Panc1 (cell line): Measurements from ENCODE around the gene TUBA1A. TPM values are rescaled to one million over a fixed set of nuclear protein-coding genes. Genes with fewer than 3 reads are reported as not detected.

Experiments used
- ATAC-seq: fragments of 200-7000 bp; cut with Tn5 transposase; 2 replicates; pipeline ENCODE4 v1.9.1; 2020; ENCODE audit warnings: mild to moderate bottlenecking, moderate library complexity
- BruUV-seq: library from RNA; stranded (reverse); fragments of 400-500 nt; replicated peaks from 2 replicates; lab custom pipeline; 2021; lab: Mats Ljungman, UMichigan
- CTCF ChIA-PET: fragments of 300-600 bp; sonication (Branson Sonifier 250); formaldehyde crosslinking; loops from one replicate; lab custom pipeline; 2022; ENCODE audit warnings: antibody characterized with exemption; lab: Charles Lee
- POLR2A ChIA-PET: fragments of 300-600 bp; sonication (Branson Sonifier 250); formaldehyde crosslinking; loops from one replicate; lab custom pipeline; 2022; ENCODE audit warnings: antibody characterized with exemption; lab: Charles Lee
- DNase-seq: peaks from one replicate; pipeline ENCODE4 v3.0.0-alpha.2; 2010; ENCODE audit warnings: low read depth, low spot score
- H3K27ac ChIP-seq: 2 replicates; pipeline ENCODE4 v1.5.1; 2011; ENCODE audit warnings: mild to moderate bottlenecking, low read length, inconsistent platforms
- H3K27me3 ChIP-seq: fragments of 200-500 bp; sonication (Bioruptor generic); 2 replicates; pipeline ENCODE4 v1.6.0; 2014; ENCODE audit warnings: low read length, inconsistent platforms; ENCODE audit not compliant: control insufficient read depth, insufficient read depth
- H3K36me3 ChIP-seq: fragments of 200-500 bp; sonication (Bioruptor generic); 2 replicates; pipeline ENCODE4 v1.5.1; 2014; ENCODE audit warnings: inconsistent platforms, mild to moderate bottlenecking, low read length, moderate library complexity; ENCODE audit not compliant: control insufficient read depth, insufficient read depth
- H3K4me1 ChIP-seq: 2 replicates; pipeline ENCODE4 v1.5.1; 2011; ENCODE audit warnings: inconsistent platforms, mild to moderate bottlenecking, low read length, moderate library complexity; ENCODE audit not compliant: control insufficient read depth, insufficient read depth
- H3K4me3 ChIP-seq, 2 experiments: 2 replicates each; pipeline ENCODE4 v1.5.1; 2011 to 2012; ENCODE audit warnings: low read depth in 2 of 2, low read length in 2 of 2, mild to moderate bottlenecking in 2 of 2, inconsistent platforms in 1 of 2, moderate library complexity in 1 of 2
- H3K9me3 ChIP-seq: fragments of 200-500 bp; sonication (Bioruptor generic); 2 replicates; pipeline ENCODE4 v1.5.1; 2014; ENCODE audit warnings: low read depth, mild to moderate bottlenecking, inconsistent platforms, low read length, moderate library complexity; ENCODE audit not compliant: control insufficient read depth, insufficient read depth
- CTCF ChIP-seq: fragments of 450-650 bp; IDR thresholded peaks from 2 replicates; pipeline ENCODE4 v1.5.1; 2017; ENCODE audit warnings: mild to moderate bottlenecking
- POLR2AphosphoS5 ChIP-seq: IDR thresholded peaks from 2 replicates; pipeline ENCODE4 v1.6.1; 2012; ENCODE audit warnings: mild to moderate bottlenecking, low read depth, low read length, moderate library complexity
- REST ChIP-seq, 2 experiments: IDR thresholded peaks; 2 replicates each; pipeline ENCODE4 v1.6.1; 2011 to 2012; ENCODE audit warnings: low read depth in 2 of 2, control low read depth in 1 of 2, low read length in 1 of 2, mild to moderate bottlenecking in 1 of 2, moderate library complexity in 1 of 2; ENCODE audit not compliant: insufficient read depth in 1 of 2
- SIN3A ChIP-seq: IDR thresholded peaks from 2 replicates; pipeline ENCODE4 v1.6.1; 2012; ENCODE audit warnings: low read depth, mild to moderate bottlenecking, low read length, moderate library complexity, borderline replicate concordance; ENCODE audit not compliant: insufficient read depth
- TCF7L2 ChIP-seq: IDR thresholded peaks from 2 replicates; pipeline ENCODE4 v1.6.1; 2011; ENCODE audit warnings: mild to moderate bottlenecking, low read depth, low read length, inconsistent platforms
- in situ Hi-C: cut with HindIII; loops from 2 replicates; pipeline ENCODE4 v1.10.0; 2016; ENCODE audit warnings: low sequenced_read_pairs, low pct_unique_long_range_greater_than_20kb
- intact Hi-C: fragments of 100-400 bp; cut with micrococcal nuclease; formaldehyde crosslinking; loops from one replicate; pipeline ENCODE4 v1.10.0; 2022; ENCODE audit not compliant: unreplicated experiment
- total RNA-seq: library from RNA; stranded (reverse); gene quantifications from one replicate; pipeline ENCODE4 v1.2.1, GENCODE V29; 2021; ENCODE audit not compliant: unreplicated experiment

The TUBA1A gene
- total RNA-seq, 1 experiment from 2014 or later = 133 TPM

- CTCF ChIA-PET = no interaction called here
- BruUV-seq = no TSS peak
- no peaks in the 10 kb centered on the region for H3K27me3 ChIP-seq
These were observed 2.1 kb upstream of the TUBA1A start for GRCh38 chr12:49190974-49191373.

More at GRCh38 chr12:49190974-49191373, 2.1 kb upstream of the TUBA1A start:
- Histone ChIP-seq H3K4me1 (peaks cover 12% of the 10 kb centered on the region), H3K4me3 (no peak overlapping the region), H3K27ac (no peak overlapping the region), H3K9me3 (no peaks in the 10 kb centered on the region), H3K36me3 (peaks cover 1% of the 10 kb centered on the region; the same call in 1 of the 2 replicates)
- POLR2A ChIA-PET = interaction anchor here (0.7 kb wide), 1 partner anchor 83 kb away, joined by 6 read pairs; no protein-coding TSS in a partner anchor
- TF ChIP-seq SIN3A (no peak), CTCF (no peak), REST (IDR thresholded peaks at IDR 0.05; ENCODE audit: insufficient read depth in 1 of 2, low read depth in 2 of 2, low read length in 1 of 2) (no peak), POLR2AphosphoS5 (no peak), TCF7L2 (no peak)
- intact Hi-C loops (no loop called here), in situ Hi-C loops (no loop called here)
- DNase-seq = no peak
- no peak for ATAC-seq
